GM19023 (cell line): ENCODE results near the gene ASB5.
"Not testable (repeated sequence)": the region's sequence is repeated elsewhere in the genome, so short reads cannot be mapped to it uniquely, and the experiment has no call there.

Experiments used
- ATAC-seq: cut with Tn5 transposase; IDR thresholded peaks from one replicate; pipeline ENCODE4 v1.9.1; 2021; ENCODE audit warnings: mild to moderate bottlenecking, moderate library complexity; ENCODE audit not compliant: unreplicated experiment

ASB5 gene

DNA sequence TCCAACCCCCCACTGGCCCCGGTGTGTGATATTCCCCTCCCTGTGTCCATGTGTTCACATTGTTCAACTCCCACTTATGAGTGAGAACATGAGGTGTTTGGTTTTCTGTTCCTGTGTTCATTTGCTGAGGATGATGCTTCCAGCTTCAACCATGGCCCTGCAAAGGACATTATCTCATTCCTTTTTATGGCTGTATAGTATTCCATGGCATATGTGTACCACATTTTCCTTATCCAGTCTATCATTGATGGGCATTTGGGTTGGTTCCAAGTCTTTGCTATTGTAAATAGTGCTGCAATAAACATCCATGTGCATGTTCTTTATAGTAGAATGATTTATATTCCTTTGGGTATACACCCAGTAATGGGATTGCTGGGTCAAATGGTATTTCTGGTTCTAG lies 10.5 kb upstream of the ASB5 start:
- ATAC-seq, result not testable (repeated sequence)

DNA sequence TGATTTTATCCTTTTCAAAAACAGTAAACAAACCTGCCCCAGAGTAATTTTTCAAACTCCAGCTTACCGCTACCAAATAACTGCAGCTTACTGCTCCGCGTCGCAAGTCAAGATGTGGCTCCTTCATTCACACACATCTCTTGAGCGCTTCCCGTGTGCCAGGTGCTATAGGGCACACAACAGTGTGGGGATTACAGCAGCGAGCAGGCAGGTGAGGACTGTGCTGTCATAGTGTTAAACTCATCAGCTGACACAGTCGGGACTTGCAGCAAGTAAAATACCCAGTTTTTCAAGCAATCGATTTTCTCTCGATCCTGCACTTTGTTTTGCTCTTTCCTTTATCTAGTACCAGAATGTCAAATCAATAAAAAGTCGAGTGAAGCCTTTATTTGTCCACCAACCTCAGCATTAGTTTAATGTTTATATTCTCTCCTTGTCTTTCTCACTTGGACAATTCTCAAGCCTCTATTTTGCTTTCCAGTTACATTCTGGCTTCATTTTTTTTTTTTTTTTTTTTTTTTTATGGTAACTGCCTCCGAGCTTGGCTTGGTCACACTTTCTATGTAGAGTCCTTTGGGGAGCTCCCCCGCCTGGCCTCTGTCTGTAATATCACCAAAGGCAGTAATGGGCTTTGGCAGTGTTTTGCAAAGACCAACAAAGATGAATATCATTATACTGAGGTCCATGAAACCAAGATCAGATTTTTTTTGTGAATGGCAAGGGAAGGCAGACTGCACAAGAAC lies 8.3 kb upstream of the ASB5 start:
- peak; percentile 85 for ATAC-seq

GRCh38 chr4:176276710-176277109 lies 7.7 kb upstream of the ASB5 start:
- ATAC-seq, result no peak

- no peak for ATAC-seq
These were observed 5.4 kb upstream of the ASB5 start for GRCh38 chr4:176274441-176274840.

- no peak for ATAC-seq
These were observed 4.7 kb upstream of the ASB5 start for GRCh38 chr4:176273736-176274135.

DNA sequence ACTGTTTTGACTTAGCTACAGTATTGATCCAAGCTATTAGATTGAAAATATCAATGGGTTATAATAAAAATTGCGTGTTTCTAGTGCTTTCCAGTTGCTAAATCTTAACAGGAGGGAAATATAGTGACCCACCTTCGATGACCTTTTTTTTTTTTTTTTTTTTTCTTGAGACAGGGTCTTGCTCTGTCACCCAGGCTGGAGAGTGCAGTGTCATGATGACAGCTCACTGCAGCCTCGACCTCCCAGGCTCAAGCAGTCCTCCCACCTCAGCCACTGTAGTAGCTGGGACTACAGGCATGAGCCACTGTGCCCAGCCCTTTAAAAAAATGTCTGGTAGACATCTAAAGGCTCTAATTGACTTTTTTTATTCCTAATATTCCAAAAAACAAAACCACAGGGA lies 3.8 kb upstream of the ASB5 start:
- ATAC-seq, result no peak

GRCh38 chr4:176271749-176272148 lies 2.7 kb upstream of the ASB5 start:
- ATAC-seq, result no peak

DNA sequence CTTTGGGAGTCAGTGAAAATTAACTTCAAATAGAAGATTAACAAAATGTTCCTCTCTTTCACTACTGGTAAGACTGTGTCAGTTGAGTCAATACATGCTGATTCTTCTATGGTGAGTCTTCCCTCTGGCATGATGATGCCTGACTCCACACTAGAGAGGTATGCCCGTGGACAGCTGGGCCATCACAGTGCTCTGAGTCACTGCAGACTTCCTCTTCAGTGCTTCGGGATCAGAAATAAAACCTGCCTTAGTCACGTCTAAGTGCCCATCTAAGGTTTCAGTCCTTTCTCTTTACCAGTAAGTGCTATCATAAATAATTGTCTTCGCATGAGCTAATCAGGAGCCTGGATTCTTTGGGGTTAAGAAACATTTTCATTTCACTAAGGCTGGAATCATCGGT lies 1.6 kb upstream of the ASB5 start:
- no peak for ATAC-seq

DNA sequence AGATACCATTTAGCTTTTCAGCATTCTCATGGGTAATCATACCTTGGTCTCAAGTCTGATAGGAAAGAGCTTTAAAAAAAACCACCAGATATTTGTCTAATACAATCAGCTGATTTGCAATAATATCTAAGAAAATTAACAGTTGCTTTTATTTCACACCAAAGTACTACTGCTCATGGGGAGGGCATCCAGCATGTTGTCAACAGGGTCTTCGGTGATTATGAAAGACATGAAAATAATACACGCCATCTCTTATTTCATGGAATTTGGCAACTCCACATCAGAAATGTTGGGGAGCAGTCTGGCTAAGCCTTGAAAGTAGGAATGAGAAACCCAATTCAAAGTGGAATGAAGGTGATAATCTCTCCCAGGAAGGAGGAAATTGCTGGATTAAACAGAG lies 3.0 kb downstream of the ASB5 start:
- no peak for ATAC-seq

- ATAC-seq, result no peak
These were observed 6.8 kb downstream of the ASB5 start for GRCh38 chr4:176262243-176262642.

DNA sequence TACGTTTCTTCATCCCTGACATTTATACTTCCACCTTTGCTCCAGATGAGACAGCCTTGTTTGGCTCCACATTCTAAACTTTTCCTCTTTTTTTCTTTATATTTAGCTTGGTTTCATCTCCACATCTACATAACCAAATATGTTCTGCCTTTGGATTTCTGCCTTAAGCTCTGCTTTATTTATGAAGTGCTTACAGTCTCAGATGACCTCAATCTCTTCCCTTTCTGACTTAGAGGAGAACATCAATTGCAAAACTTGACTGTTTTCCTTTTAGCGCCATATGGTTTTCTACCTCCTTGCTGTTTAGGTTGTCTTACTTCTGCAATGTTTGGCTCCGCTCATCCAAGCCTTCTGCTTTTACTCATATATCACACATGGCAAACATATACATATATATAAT lies 7.5 kb downstream of the ASB5 start:
- ATAC-seq, result no peak

- no peak for ATAC-seq
These were observed 8.0 kb downstream of the ASB5 start for GRCh38 chr4:176261018-176261417.

DNA sequence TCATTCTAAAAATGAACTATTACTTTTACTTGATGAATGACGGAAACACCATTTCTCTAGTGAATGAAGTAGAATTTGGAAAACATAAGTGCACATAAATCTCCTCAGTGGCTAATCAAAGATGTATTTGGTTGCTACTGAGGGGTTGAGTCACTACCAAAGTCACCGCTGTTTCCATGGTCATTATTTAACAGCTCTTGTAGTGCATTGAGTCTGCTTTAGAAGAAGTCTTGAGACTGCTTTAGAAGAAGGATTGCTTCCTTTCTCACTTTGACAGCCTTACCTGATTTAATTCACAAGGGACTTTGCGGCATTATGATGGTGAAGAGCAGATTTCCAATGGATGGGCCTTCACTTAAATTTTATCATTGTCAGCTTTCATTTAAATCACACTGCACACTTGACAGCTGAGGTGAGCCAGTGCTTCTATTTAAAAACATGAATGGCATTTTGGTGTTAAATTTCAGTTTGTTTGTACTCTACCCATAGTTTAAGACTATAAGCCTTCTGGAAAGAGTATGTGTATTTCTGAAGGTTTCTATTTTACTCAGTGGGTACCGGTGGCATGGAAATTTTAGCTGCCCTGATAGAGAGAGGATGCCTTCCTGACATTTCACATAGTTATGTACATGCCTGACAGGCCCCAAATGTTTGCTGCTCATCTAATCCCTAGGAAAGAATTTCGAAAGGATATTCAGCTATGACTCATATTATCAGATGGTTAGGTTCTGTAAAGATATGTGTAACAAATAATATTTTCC lies 9.5 kb downstream of the ASB5 start:
- ATAC-seq, result no peak

- ATAC-seq, result no peak
These were observed 10.9 kb downstream of the ASB5 start for GRCh38 chr4:176258135-176258534.

DNA sequence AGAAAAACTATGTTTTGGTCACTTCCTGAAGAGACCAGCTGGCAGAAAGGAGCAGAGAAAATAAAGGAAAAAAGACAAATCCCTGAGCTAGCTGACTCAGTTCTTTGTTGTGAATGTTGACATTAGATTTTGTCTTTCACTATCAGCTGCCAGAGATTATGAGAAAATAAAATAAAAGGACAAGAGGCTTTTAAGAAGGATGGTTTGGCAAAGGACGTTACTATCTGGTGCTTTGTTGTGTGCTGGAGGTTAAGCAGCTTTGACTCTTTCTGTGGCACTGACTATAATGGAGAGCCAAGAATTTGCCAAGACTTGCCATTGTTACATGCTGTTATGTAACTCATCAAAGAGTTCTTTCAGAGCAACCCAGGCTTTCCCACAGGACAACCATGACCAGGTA lies 12.1 kb downstream of the ASB5 start:
- ATAC-seq, result no peak

DNA sequence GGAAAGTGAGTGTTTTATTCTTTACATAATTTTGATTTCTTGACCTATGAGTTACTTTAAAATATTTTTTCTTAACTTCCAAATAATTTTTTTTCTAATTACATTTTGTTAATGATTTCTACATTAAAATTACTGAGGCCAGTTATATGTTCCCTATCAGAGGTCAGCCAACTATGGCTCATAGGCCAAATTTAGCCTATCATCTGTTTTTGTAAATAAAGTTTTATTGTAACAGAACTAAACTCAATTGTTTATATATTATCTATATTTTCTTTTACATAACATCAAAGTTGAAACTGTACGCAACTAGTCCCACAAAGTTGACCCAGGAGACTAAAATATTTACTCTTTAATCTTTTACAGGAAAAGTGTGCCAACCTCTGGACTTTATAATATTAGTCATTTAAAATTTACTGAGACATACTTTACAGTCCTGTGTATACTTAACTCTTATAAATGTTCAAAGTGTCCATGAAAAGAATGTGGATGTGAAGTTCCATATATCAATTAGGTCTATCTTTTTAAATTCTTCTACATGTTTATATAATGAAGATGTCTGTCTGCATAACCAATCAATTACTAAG lies 26.2 kb downstream of the ASB5 start:
- ATAC-seq, result no peak

GRCh38 chr4:176241703-176242102 lies 27.3 kb downstream of the ASB5 start:
- no peak for ATAC-seq

DNA sequence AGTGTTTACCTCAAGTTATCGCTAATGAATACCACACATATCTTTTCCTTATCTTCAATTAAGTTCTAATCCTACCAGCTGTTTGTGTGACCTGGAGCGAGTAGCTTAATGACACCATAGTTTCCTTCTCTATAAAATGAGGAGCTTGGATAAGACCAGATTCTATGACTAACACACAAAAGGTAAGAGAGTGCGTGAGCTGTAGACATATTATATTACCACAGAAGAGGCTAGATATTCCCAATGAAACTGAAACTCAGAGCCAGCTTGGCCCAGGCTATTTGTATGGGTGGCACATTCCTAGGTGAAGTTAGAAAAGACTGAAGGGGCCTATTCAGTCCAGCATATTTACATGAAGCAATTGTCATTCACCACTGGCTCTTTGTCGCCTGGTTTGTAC lies 30.2 kb downstream of the ASB5 start:
- no peak for ATAC-seq

- ATAC-seq, result no peak
These were observed 30.8 kb downstream of the ASB5 start for GRCh38 chr4:176238157-176238610.

DNA sequence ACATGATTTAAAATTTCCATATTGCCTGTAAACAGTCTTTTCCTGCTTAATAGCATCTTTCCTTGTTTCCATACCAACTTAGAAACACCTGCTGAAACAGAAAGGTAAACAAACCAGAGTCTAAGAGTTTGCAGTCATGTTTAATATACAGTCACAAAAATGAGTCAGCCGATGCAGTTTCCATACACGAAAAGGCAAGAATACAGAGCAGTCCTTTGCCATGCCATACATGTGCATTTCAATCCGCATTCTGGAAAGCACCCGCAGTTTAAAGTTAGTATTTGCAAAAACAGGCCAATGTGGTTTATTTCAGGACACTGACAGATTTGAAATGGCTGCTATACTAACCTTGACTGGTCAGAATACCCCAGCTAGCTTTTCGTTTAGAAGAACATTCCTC lies 32.1 kb downstream of the ASB5 start:
- no peak for ATAC-seq

DNA sequence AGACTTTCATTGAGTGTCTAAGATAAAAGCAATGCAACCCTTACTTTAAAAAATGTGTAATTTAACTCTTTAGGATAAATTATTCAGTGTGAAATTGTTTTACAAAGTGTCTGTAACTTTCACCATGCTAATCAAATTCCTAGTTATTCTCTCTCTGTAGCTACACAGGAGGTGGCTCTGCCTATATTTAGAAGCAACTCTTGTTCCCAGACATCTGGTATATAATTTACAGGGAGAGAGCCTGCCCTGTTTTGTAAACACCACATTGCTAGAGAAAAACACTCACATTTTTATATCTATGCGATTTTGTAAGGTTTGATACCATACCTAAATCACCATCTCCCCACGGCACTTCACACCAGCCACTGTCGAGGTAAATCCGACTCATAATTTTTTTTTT lies 38.2 kb downstream of the ASB5 start:
- ATAC-seq, result no peak

GRCh38 chr4:176229645-176230044 lies 39.4 kb downstream of the ASB5 start:
- no peak for ATAC-seq
